Neuronal stem cell (in vitro differentiated cells): ENCODE data around the gene PM20D2. TPM values are rescaled to one million over a fixed set of nuclear protein-coding genes. Genes with fewer than 3 reads are reported as not detected.
A peak's percentile ranks its signal among the peaks of the same experiment; 100 is the strongest.

Experiments
- DNase-seq: peaks from one replicate; pipeline ENCODE4 v3.0.0-alpha.2; 2013; ENCODE audit warnings: low spot score
- H2AFZ ChIP-seq: one replicate; pipeline ENCODE4 v1.6.1; 2013; ENCODE audit warnings: mild to moderate bottlenecking, low read length, inconsistent platforms
- H2AK5ac ChIP-seq: 2 replicates; pipeline ENCODE4 v1.6.1; 2013; ENCODE audit warnings: low read depth, mild to moderate bottlenecking, inconsistent platforms, low read length, moderate library complexity, mixed read lengths
- H2BK120ac ChIP-seq: 2 replicates; pipeline ENCODE4 v1.6.1; 2013; ENCODE audit warnings: low read depth, mild to moderate bottlenecking, inconsistent platforms, low read length, moderate library complexity, mixed read lengths
- H2BK12ac ChIP-seq: one replicate; pipeline ENCODE4 v1.6.1; 2013; ENCODE audit warnings: low read length, inconsistent platforms
- H2BK15ac ChIP-seq: 2 replicates; pipeline ENCODE4 v1.6.1; 2013; ENCODE audit warnings: mild to moderate bottlenecking, low read length, inconsistent platforms, mixed read lengths
- H2BK5ac ChIP-seq: one replicate; pipeline ENCODE4 v1.6.1; 2013; ENCODE audit warnings: inconsistent platforms, mild to moderate bottlenecking, low read length, moderate library complexity
- H3K14ac ChIP-seq: one replicate; pipeline ENCODE4 v1.6.1; 2013; ENCODE audit warnings: low read length, inconsistent platforms
- H3K18ac ChIP-seq: 2 replicates; pipeline ENCODE4 v1.6.1; 2013; ENCODE audit warnings: low read length, inconsistent platforms
- H3K23ac ChIP-seq: 2 replicates; pipeline ENCODE4 v1.6.1; 2013; ENCODE audit warnings: low read depth, mild to moderate bottlenecking, mixed read lengths, low read length, inconsistent platforms; ENCODE audit not compliant: poor library complexity
- H3K27ac ChIP-seq: replicated peaks from 3 replicates; pipeline ENCODE4 v1.5.1; 2013; ENCODE audit warnings: low read length, inconsistent platforms
- H3K27me3 ChIP-seq, 3 experiments: 2 replicates each; pipeline ENCODE4 v1.6.1; 2013; ENCODE audit warnings: low read length in 3 of 3, mild to moderate bottlenecking in 2 of 3, inconsistent platforms in 1 of 3, low read depth in 1 of 3, mixed read lengths in 1 of 3, moderate library complexity in 1 of 3; ENCODE audit not compliant: control insufficient read depth in 3 of 3, insufficient read depth in 3 of 3
- H3K36me3 ChIP-seq, 2 donors: replicated peaks in 1 of 2; 2 replicates each; pipeline ENCODE4 v1.6.1; 2013; ENCODE audit warnings: low read length in 2 of 2; ENCODE audit not compliant: control insufficient read depth in 2 of 2, insufficient read depth in 2 of 2
- H3K4ac ChIP-seq: 2 replicates; pipeline ENCODE4 v1.6.1; 2013; ENCODE audit warnings: inconsistent platforms, mild to moderate bottlenecking, low read length, moderate library complexity
- H3K4me1 ChIP-seq, 2 donors: 1 replicate in 1 of 2; 2 replicates in 1 of 2; pipeline ENCODE4 v1.6.1; 2013; ENCODE audit warnings: low read length in 2 of 2, low read depth in 1 of 2; ENCODE audit not compliant: control insufficient read depth in 2 of 2, insufficient read depth in 1 of 2
- H3K4me2 ChIP-seq: one replicate; pipeline ENCODE4 v1.6.1; 2013; ENCODE audit warnings: mild to moderate bottlenecking, low read length, inconsistent platforms; ENCODE audit not compliant: insufficient read depth, poor library complexity, severe bottlenecking
- H3K4me3 ChIP-seq, 2 donors: 2 replicates each; pipeline ENCODE4 v1.5.1; 2013; ENCODE audit warnings: low read length in 2 of 2, mild to moderate bottlenecking in 2 of 2, inconsistent platforms in 1 of 2, moderate library complexity in 1 of 2
- H3K79me1 ChIP-seq: one replicate; pipeline ENCODE4 v1.6.1; 2013; ENCODE audit warnings: low read depth, mild to moderate bottlenecking, inconsistent platforms, low read length, moderate library complexity
- H3K9ac ChIP-seq: one replicate; pipeline ENCODE4 v1.6.1; 2013; ENCODE audit warnings: mild to moderate bottlenecking, low read depth, low read length, inconsistent platforms; ENCODE audit not compliant: poor library complexity
- H3K9me3 ChIP-seq, 2 donors: replicated peaks in 1 of 2; 2 replicates each; pipeline versions ENCODE3 to v1.6.1; 2013; ENCODE audit warnings: low read length in 2 of 2, mild to moderate bottlenecking in 2 of 2, inconsistent platforms in 1 of 2, low read depth in 1 of 2, mixed read lengths in 1 of 2, moderate library complexity in 1 of 2; ENCODE audit not compliant: control insufficient read depth in 2 of 2, insufficient read depth in 1 of 2
- H4K8ac ChIP-seq: one replicate; pipeline ENCODE4 v1.6.1; 2013; ENCODE audit warnings: low read depth, mild to moderate bottlenecking, inconsistent platforms, low read length, moderate library complexity
- H4K91ac ChIP-seq: one replicate; pipeline ENCODE4 v1.6.1; 2013; ENCODE audit warnings: low read length, low read depth, mild to moderate bottlenecking, inconsistent platforms; ENCODE audit not compliant: poor library complexity
- WGBS, 2 donors: extraction: QIAGEN DNeasy Blood & Tissue Kit; methylation state at CpG; one replicate each; pipeline ENCODE4 v1.1.7; 2013; ENCODE audit warnings: missing lambda C conversion rate in 2 of 2, mixed read lengths in 1 of 2; ENCODE audit not compliant: insufficient read length in 2 of 2, insufficient replicate concordance in 1 of 2; ENCODE audit errors: extremely low coverage in 2 of 2; 5-methylcytosine and 5-hydroxymethylcytosine counted together
- polyA plus RNA-seq, 2 experiments: library from polyadenylated mRNA; stranded (reverse); fragments of 200-250 nt; gene quantifications; one replicate each; pipeline ENCODE4 v1.2.3, GENCODE V29; 2013

PM20D2 gene
- 12.6 TPM for polyA plus RNA-seq (2013, experiment 1 of 2)
- 13.6 TPM for polyA plus RNA-seq (2013, experiment 2 of 2)

GRCh38 chr6:89145956-89146717 lies at the start of gene PM20D2:
TSS of gene PM20D2 (plus strand) at chr6:89146055. CDS start at chr6:89146145, 90 bp downstream.
- Histone ChIP-seq H3K18ac (peak within 1 kb of the TSS; percentile 97), H2BK15ac (peak within 1 kb of the TSS; percentile 92), H3K9ac (peak within 1 kb of the TSS; percentile 80), H4K8ac (peak within 1 kb of the TSS; percentile 43), H3K23ac (peak within 1 kb of the TSS; percentile 65), H2BK12ac (peak within 1 kb of the TSS; percentile 1), H3K27ac (no peak within 1 kb of the TSS), H3K4ac (no peak within 1 kb of the TSS), H2AFZ (peak within 1 kb of the TSS; percentile 93), H2AK5ac (peak within 1 kb of the TSS; percentile 84), H3K4me3 (peak within 1 kb of the TSS; percentile 62 to 86), H3K79me1 (peaks cover 1% of the 10 kb centered on the region), H2BK120ac (peak within 1 kb of the TSS; percentile 81), H3K36me3 (no peaks in the 10 kb centered on the region), H3K9me3 (no peaks in the 10 kb centered on the region), H3K4me2 (peak within 1 kb of the TSS; percentile 96), H3K14ac (peak within 1 kb of the TSS; percentile 97), H3K27me3 (peaks cover 0 to 14% (median 0%) of the 10 kb centered on the region in 3 experiments), H4K91ac (peak within 1 kb of the TSS; percentile 43), H3K4me1 (peaks cover 0 to 3% of the 10 kb centered on the region in 2 donors), H2BK5ac (peak within 1 kb of the TSS; percentile 39)
- peak; percentile 56 for DNase-seq
- no CpG with 5 or more reads among the region's 102 CpGs for WGBS, 2 donors

GRCh38 chr6:89098461-89098860 lies 47.4 kb upstream of the PM20D2 start:
- Histone ChIP-seq H2BK12ac (no peak overlapping the region), H2AFZ (no peak overlapping the region), H3K9me3 (no peaks in the 10 kb centered on the region), H3K27me3 (no peaks in the 10 kb centered on the region), H3K18ac (no peak overlapping the region), H2AK5ac (no peak overlapping the region), H3K14ac (no peak overlapping the region), H3K4me3 (no peak overlapping the region), H3K4me2 (no peak overlapping the region), H2BK120ac (no peak overlapping the region), H3K79me1 (no peaks in the 10 kb centered on the region), H3K9ac (no peak overlapping the region), H3K23ac (no peak overlapping the region), H2BK15ac (no peak overlapping the region), H3K36me3 (peaks cover 3 to 55% of the 10 kb centered on the region in 2 donors), H3K4ac (no peak overlapping the region), H3K4me1 (no peaks in the 10 kb centered on the region), H4K91ac (no peak overlapping the region), H2BK5ac (no peak overlapping the region), H4K8ac (no peak overlapping the region), H3K27ac (no peak overlapping the region)
- no CpG with 5 or more reads among the region's 8 CpGs for WGBS, 2 donors
- DNase-seq, result no peak

GRCh38 chr6:89100114-89100513 lies 45.7 kb upstream of the PM20D2 start:
- no peaks in the 10 kb centered on the region for H3K27me3 ChIP-seq
- no peak overlapping the region for H2AK5ac ChIP-seq
- no peak overlapping the region for H4K8ac ChIP-seq
- no peak overlapping the region for H3K4ac ChIP-seq
- H3K9me3 ChIP-seq, result no peaks in the 10 kb centered on the region
- no peak overlapping the region for H2BK5ac ChIP-seq
- no CpG with 5 or more reads among the region's 2 CpGs for WGBS, 2 donors
- H3K4me3 ChIP-seq, result no peak overlapping the region
- no peak overlapping the region for H2BK15ac ChIP-seq
- no peak overlapping the region for H2BK12ac ChIP-seq
- H3K27ac ChIP-seq, result no peak overlapping the region
- H3K79me1 ChIP-seq, result no peaks in the 10 kb centered on the region
- no peak overlapping the region for H3K4me2 ChIP-seq
- no peak overlapping the region for H4K91ac ChIP-seq
- no peak overlapping the region for H3K18ac ChIP-seq
- no peak for DNase-seq
- no peak overlapping the region for H3K23ac ChIP-seq
- no peak overlapping the region for H2BK120ac ChIP-seq
- no peaks in the 10 kb centered on the region for H3K4me1 ChIP-seq
- no peak overlapping the region for H3K14ac ChIP-seq
- H3K9ac ChIP-seq, result no peak overlapping the region
- peaks cover 3 to 72% of the 10 kb centered on the region in 2 donors for H3K36me3 ChIP-seq
- no peak overlapping the region for H2AFZ ChIP-seq

- no peaks in the 10 kb centered on the region for H3K9me3 ChIP-seq
- H3K4me1 ChIP-seq, result no peaks in the 10 kb centered on the region
- no peak overlapping the region for H3K18ac ChIP-seq
- no peak overlapping the region for H2AFZ ChIP-seq
- H3K23ac ChIP-seq, result no peak overlapping the region
- H2AK5ac ChIP-seq, result no peak overlapping the region
- no peak for DNase-seq
- H3K27ac ChIP-seq, result no peak overlapping the region
- H4K8ac ChIP-seq, result no peak overlapping the region
- H3K4me2 ChIP-seq, result no peak overlapping the region
- no peak overlapping the region for H3K9ac ChIP-seq
- H3K4me3 ChIP-seq, result no peak overlapping the region
- no peak overlapping the region for H4K91ac ChIP-seq
- no peak overlapping the region for H3K4ac ChIP-seq
- no peak overlapping the region for H2BK15ac ChIP-seq
- no peak overlapping the region for H2BK12ac ChIP-seq
- no peak overlapping the region for H3K14ac ChIP-seq
- H3K79me1 ChIP-seq, result no peaks in the 10 kb centered on the region
- no peak overlapping the region for H2BK5ac ChIP-seq
- no CpG with 5 or more reads among the region's 3 CpGs for WGBS, 2 donors
- no peaks in the 10 kb centered on the region for H3K27me3 ChIP-seq
- no peak overlapping the region for H2BK120ac ChIP-seq
- peaks cover 0 to 35% of the 10 kb centered on the region in 2 donors for H3K36me3 ChIP-seq
Observed at GRCh38 chr6:89110284-89110683, 35.6 kb upstream of the PM20D2 start.
